Astrocyte of the spinal cord (primary cell): ENCODE data around the gene RUNX1.

Source experiments
- DNase-seq: peaks from one replicate; pipeline ENCODE4 v3.0.0; 2011; ENCODE audit warnings: low read depth, low spot score
- H3K4me3 ChIP-seq: 2 replicates; pipeline ENCODE4 v1.5.1; 2011; ENCODE audit warnings: low read depth, mild to moderate bottlenecking, low read length, moderate library complexity
- in situ Hi-C: cut with HindIII; loops from 2 replicates; pipeline ENCODE4 v1.10.0; 2017; ENCODE audit warnings: low sequenced_read_pairs
- TF ChIP-seq, protein P1 (sequence below): IDR thresholded peaks from 2 replicates; pipeline ENCODE4 v1.5.1; 2012; ENCODE audit warnings: low read depth, mild to moderate bottlenecking, low read length, inconsistent platforms

Gene RUNX1

DNA sequence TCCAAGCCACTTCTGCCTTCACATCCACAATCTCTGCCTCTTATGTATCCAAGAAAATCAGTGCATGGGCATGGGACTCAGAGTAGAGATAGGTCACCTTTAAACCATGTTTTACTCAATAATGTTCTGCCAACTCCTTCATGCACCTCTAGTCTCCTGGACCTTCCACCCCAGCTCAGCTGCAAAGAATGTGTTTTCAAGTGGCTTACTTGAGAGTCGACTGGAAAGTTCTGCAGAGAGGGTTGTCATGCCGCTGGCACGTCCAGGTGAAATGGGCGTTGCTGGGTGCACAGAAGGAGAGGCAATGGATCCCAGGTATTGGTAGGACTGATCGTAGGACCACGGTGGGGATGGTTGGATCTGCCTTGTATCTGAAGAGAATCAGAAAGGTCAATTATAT lies 250.0 kb downstream of the RUNX1 start:
- TF ChIP-seq, protein P1, sequence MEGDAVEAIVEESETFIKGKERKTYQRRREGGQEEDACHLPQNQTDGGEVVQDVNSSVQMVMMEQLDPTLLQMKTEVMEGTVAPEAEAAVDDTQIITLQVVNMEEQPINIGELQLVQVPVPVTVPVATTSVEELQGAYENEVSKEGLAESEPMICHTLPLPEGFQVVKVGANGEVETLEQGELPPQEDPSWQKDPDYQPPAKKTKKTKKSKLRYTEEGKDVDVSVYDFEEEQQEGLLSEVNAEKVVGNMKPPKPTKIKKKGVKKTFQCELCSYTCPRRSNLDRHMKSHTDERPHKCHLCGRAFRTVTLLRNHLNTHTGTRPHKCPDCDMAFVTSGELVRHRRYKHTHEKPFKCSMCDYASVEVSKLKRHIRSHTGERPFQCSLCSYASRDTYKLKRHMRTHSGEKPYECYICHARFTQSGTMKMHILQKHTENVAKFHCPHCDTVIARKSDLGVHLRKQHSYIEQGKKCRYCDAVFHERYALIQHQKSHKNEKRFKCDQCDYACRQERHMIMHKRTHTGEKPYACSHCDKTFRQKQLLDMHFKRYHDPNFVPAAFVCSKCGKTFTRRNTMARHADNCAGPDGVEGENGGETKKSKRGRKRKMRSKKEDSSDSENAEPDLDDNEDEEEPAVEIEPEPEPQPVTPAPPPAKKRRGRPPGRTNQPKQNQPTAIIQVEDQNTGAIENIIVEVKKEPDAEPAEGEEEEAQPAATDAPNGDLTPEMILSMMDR, result no peak
- in situ Hi-C loops, result no loop called here
- H3K4me3 ChIP-seq, result no peak overlapping the region
- DNase-seq, result no peak

DNA sequence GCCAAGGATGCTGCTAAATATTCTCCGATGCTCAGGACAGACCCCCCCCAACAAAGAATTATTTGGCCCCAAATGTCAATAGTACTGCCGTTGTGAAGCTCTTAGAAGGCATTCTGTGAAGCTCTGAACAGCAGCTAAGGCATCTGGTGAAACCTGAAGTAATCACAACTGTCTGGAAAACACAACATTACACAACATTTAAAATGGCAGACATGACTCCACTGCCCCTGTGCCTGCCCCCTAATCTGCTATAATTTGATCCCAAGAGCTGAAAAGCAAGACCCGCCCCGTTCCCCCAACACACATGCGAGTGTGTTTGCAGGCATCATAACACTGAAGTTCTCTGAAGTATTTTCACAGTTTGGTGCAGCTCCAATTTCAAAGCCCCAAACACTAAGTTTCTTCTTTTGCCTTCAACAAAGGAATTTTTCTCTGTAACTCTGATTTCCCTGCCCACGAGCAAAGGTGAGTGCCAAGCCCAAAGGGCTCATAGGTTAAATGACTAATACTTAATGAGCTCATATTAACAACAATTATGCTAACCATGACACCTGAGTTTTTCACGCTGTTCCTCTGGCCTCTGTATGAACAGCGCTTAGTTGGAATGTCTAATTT lies 251.1 kb downstream of the RUNX1 start:
- no peak for DNase-seq
- TF ChIP-seq, protein P1, result no peak
- in situ Hi-C loops, result no loop called here
- H3K4me3 ChIP-seq, result no peak overlapping the region

DNA sequence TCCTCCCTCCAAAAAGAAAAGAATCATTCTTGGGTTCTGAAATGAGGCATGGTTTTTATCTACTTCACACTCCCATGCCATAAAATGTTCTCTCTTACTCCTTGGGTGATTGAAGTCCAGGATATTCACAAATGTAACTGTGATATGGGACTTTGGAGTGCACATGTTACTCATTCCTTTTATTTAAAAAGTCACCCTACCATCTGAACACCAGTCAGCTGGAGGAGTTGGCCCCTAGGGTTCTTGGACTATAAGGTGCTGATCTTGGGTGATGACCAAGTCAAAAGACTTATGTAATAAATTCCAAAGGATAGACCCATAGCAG lies 251.9 kb downstream of the RUNX1 start:
- TF ChIP-seq, protein P1, result no peak
- H3K4me3 ChIP-seq, result no peak overlapping the region
- in situ Hi-C loops, result no loop called here

DNA sequence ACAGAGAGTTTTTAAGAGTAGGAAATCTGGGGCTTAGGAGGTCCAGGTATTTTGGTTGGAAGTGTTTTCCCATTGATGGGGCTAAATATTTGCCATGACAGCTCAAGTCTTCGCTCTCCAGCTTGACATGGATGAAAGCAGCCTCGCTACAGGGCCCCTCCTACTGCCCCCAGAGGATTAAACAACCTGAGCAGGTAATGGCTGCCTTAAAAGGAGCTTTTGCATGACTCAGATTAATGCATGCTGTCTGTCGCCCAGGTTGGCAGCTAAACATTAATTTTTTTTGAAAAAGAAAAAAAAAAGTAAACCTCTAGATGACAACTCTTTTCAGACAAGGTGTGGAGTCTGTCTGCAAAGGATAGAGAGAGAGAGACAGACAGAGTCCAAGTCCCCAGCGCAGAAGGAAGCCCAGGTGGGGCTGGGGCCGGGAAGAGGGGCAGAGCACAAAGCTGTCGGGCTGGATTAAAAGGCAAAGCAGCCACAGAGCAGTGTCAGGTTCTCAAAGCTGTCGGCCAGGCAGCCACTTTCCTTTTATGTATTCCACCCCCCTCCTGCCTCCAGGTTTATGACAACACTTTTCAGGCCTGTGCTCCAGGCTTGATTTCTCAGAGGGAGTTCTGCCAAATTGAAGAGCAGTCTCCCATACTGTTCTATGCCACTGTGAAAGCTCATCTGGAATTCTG lies 252.4 kb downstream of the RUNX1 start:
- TF ChIP-seq, protein P1, result no peak
- DNase-seq, result no peak
- H3K4me3 ChIP-seq, result no peak overlapping the region
- in situ Hi-C loops, result no loop called here

More for the DNA sequence above, 251.9 kb downstream of the RUNX1 start:
- DNase-seq, result no peak

DNA sequence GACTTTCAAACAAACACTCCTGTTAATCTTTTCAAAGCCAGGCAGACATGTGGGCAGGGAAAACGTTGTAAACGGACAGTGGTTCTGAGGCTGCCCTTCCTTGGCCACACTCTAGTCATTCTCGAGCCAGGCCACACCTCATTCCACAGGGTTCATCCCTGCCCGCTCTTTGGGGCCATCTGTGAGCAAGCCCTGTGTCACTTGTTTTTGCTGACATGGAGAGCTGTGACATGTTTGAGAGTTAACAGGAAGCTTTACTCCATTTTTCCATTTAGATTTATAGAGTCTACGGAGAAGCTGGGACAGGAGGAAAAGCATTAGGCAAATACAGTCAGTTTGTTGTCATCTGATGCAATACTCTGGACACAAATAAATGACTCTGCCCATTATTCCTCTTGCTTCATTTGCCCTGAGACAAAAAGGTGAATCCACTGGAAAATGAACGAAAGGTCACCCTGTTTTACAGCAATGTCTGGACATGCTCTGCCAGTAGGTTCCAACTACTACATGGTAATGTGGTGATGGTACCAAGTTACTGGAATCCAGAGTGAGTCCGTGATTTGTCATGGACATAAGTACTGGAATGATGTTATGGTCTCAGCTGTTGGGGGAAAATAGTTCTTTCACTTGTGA lies 253.4 kb downstream of the RUNX1 start:
- in situ Hi-C loops, result no loop called here
- TF ChIP-seq, protein P1, result no peak
- DNase-seq, result peak; percentile 68
- no peak overlapping the region for H3K4me3 ChIP-seq

DNA sequence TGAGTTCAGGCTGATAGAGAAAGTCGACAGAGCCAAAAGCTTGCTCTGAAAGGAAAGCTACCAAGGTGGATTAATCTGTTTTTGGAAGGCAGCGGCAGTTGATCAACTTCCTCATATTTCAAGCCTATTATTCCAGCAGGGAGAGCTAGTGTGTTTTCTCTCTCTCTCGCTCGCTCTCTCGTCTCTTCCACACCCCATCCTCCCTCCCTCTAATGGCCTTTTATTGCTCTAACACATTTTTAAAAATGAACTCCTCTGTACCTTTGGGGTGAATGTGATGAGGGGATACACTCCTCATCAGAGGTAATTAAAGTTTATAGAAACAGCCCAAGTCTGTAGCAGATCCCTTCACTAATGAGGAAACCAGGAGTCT lies 253.9 kb downstream of the RUNX1 start:
- TF ChIP-seq, protein P1, result peak; percentile 32
- DNase-seq, result no peak
- in situ Hi-C loops, result no loop called here
- no peak overlapping the region for H3K4me3 ChIP-seq
